Colonic mucosa (tissue), 4 donors: ENCODE measurements around the gene AZGP1. TPM values are rescaled to one million over a fixed set of nuclear protein-coding genes. Genes with fewer than 3 reads are reported as not detected.
"Not testable (repeated sequence)": the region's sequence is repeated elsewhere in the genome, so short reads cannot be mapped to it uniquely, and the experiment has no call there.

Experiments used
- DNase-seq: peaks from one replicate; pipeline ENCODE4 v3.0.0-alpha.2; 2020
- H3K27ac ChIP-seq: fragments of 200-600 bp; one replicate; pipeline ENCODE4 v1.8.0; 2021
- H3K27me3 ChIP-seq: fragments of 200-600 bp; one replicate; pipeline ENCODE4 v1.8.0; 2021
- H3K36me3 ChIP-seq: fragments of 200-600 bp; one replicate; pipeline ENCODE4 v1.8.0; 2021
- H3K4me1 ChIP-seq: fragments of 200-600 bp; one replicate; pipeline ENCODE4 v1.8.0; 2021; ENCODE audit warnings: mild to moderate bottlenecking
- H3K4me3 ChIP-seq: fragments of 200-600 bp; one replicate; pipeline ENCODE4 v1.8.0; 2021
- H3K9ac ChIP-seq, 2 donors: one replicate each; pipeline ENCODE4 v1.7.0; 2013; ENCODE audit warnings: control low read depth in 2 of 2, low read depth in 2 of 2, low read length in 2 of 2
- H3K9me3 ChIP-seq: fragments of 200-600 bp; one replicate; pipeline ENCODE4 v1.8.0; 2021
- CTCF ChIP-seq: fragments of 200-600 bp; IDR thresholded peaks from one replicate; pipeline ENCODE4 v1.8.0; 2022; ENCODE audit warnings: antibody characterized with exemption, mild to moderate bottlenecking
- intact Hi-C: fragments of 100-400 bp; cut with DNase I; formaldehyde crosslinking; loops from one replicate; pipeline ENCODE4 v1.14.1; 2022
- total RNA-seq, 2 donors: library from RNA; stranded (reverse); fragmentation: NEBNext Ultra II Directional in 1 of 2; extraction: Animal tissue kit (Norgen Biotek cat#: 25700) in 1 of 2; gene quantifications; one replicate each; pipeline ENCODE4 v1.2.1, GENCODE V29; 2021
- donor health status: healthy.
- donor health status: DM: no; HTN: no; CAD: no.
- donor health status: DM: no; HTN: no; CAD: no.

AZGP1 gene
- total RNA-seq, 2 donors from 2014 or later: 2.5 to 4.6 TPM

GRCh38 chr7:99971242-99971641, 4.6 kb downstream of the AZGP1 start:
- no peaks in the 10 kb centered on the region for H3K4me1 ChIP-seq
- no peak for TF ChIP-seq CTCF
- no peak for DNase-seq
- intact Hi-C loops: no loop called here
- no peak overlapping the region for H3K27ac ChIP-seq
- no peak overlapping the region for H3K9ac ChIP-seq
- H3K27me3 ChIP-seq: no peaks in the 10 kb centered on the region
- no peaks in the 10 kb centered on the region for H3K9me3 ChIP-seq
- no peaks in the 10 kb centered on the region for H3K36me3 ChIP-seq
- no peak overlapping the region for H3K4me3 ChIP-seq

- H3K9me3 ChIP-seq, H3K4me1 ChIP-seq, H3K27ac ChIP-seq, H3K9ac ChIP-seq, H3K27me3 ChIP-seq, DNase-seq, H3K36me3 ChIP-seq, intact Hi-C loops, H3K4me3 ChIP-seq: not testable (repeated sequence)
These were observed 6.0 kb downstream of the AZGP1 start for GRCh38 chr7:99969813-99970212.

- Histone ChIP-seq H3K4me1 (no peaks in the 10 kb centered on the region), H3K4me3 (no peak overlapping the region), H3K9me3 (no peaks in the 10 kb centered on the region), H3K36me3 (no peaks in the 10 kb centered on the region), H3K27me3 (no peaks in the 10 kb centered on the region), H3K9ac (no peak overlapping the region), H3K27ac (no peak overlapping the region)
- intact Hi-C loops: no loop called here
- no peak for DNase-seq
- TF ChIP-seq CTCF: no peak
These were observed 6.5 kb downstream of the AZGP1 start for GRCh38 chr7:99969298-99969697.

GRCh38 chr7:99958564-99959227, 17.1 kb downstream of the AZGP1 start:
- TF ChIP-seq CTCF: no peak
- no peak for DNase-seq
- H3K27ac ChIP-seq: no peak overlapping the region
- H3K9ac ChIP-seq: no peak overlapping the region
- no peaks in the 10 kb centered on the region for H3K9me3 ChIP-seq
- H3K36me3 ChIP-seq: no peaks in the 10 kb centered on the region
- H3K27me3 ChIP-seq: no peaks in the 10 kb centered on the region
- no peak overlapping the region for H3K4me3 ChIP-seq
- intact Hi-C loops: no loop called here
- H3K4me1 ChIP-seq: no peaks in the 10 kb centered on the region

- peak; percentile 18 for DNase-seq
- Histone ChIP-seq H3K27me3 (no peaks in the 10 kb centered on the region), H3K9ac (no peak overlapping the region), H3K36me3 (no peaks in the 10 kb centered on the region), H3K4me3 (no peak overlapping the region), H3K27ac (no peak overlapping the region), H3K4me1 (no peaks in the 10 kb centered on the region), H3K9me3 (no peaks in the 10 kb centered on the region)
- intact Hi-C loops: no loop called here
- no peak for TF ChIP-seq CTCF
These were observed 20.6 kb downstream of the AZGP1 start for GRCh38 chr7:99955247-99955646.

GRCh38 chr7:99954643-99955042, 21.2 kb downstream of the AZGP1 start:
- intact Hi-C loops, H3K9ac ChIP-seq, DNase-seq, H3K27ac ChIP-seq, H3K36me3 ChIP-seq, H3K4me1 ChIP-seq, H3K4me3 ChIP-seq, H3K9me3 ChIP-seq, H3K27me3 ChIP-seq: not testable (repeated sequence)
